Right ventricle myocardium inferior (tissue), 1 donor: Measurements from ENCODE around the gene ZSCAN29. TPM values are rescaled to one million over a fixed set of nuclear protein-coding genes. Genes with fewer than 3 reads are reported as not detected.
"Not testable (repeated sequence)": the region's sequence is repeated elsewhere in the genome, so short reads cannot be mapped to it uniquely, and the experiment has no call there.

Experiments used
- ATAC-seq: fragments of 200-7000 bp; cut with Tn5 transposase; one replicate; pipeline ENCODE4 v1.9.1; 2020; ENCODE audit warnings: mild to moderate bottlenecking, moderate library complexity
- DNase-seq: peaks from one replicate; pipeline ENCODE4 v3.0.0; 2021; ENCODE audit errors: missing footprints
- intact Hi-C: fragments of 100-400 bp; cut with DNase I; formaldehyde crosslinking; loops from one replicate; pipeline ENCODE4 v1.11.0; 2022
- long read RNA-seq: library from polyadenylated mRNA; unstranded; transcript quantifications from one replicate; pipeline ENCODE4 v2.0.0, GENCODE V29; 2021
- total RNA-seq: library from RNA; stranded (reverse); fragmentation: NEBNext Ultra II Directional; extraction: Animal tissue kit (Norgen Biotek cat#: 25700); gene quantifications from one replicate; pipeline ENCODE4 v1.2.1, GENCODE V29; 2021
- donor health status: DM: no; HTN: yes; CAD: no; lungs with severe emphysema.

Gene ZSCAN29
- total RNA-seq: 13.1 TPM
- long read RNA-seq, full-length matches to known transcripts: 1 of 2 reads
- long read RNA-seq, partial matches to known transcripts: 0 of 2 reads
- long read RNA-seq, other reads (novel, unspliced or antisense): 1 of 2 reads

- ATAC-seq (peak; percentile 97), DNase-seq (peak; percentile 87)
- intact Hi-C loops: loop anchor here (2.0 kb wide), 1 partner anchor 40 kb away; the partner anchor contains the start of gene LCMT2
These were observed at the start of gene ZSCAN29, which contains the start of gene TUBGCP4 for GRCh38 chr15:43370975-43371974. TSS of gene ZSCAN29 (minus strand) at chr15:43371043. CDS start at chr15:43369913, 1,130 bp downstream. TSS of gene TUBGCP4 (plus strand) at chr15:43371101. CDS start at chr15:43371355, 254 bp downstream.

GRCh38 chr15:43420435-43420834, 49.6 kb upstream of the ZSCAN29 start:
- DNase-seq (no peak), ATAC-seq (no peak)
- intact Hi-C loops: no loop called here

GRCh38 chr15:43414196-43414595, 43.4 kb upstream of the ZSCAN29 start:
- DNase-seq (no peak), ATAC-seq (no peak)
- intact Hi-C loops: no loop called here

- ATAC-seq: no peak
- intact Hi-C loops: no loop called here
These were observed 41.3 kb upstream of the ZSCAN29 start for GRCh38 chr15:43412096-43412495.

DNA sequence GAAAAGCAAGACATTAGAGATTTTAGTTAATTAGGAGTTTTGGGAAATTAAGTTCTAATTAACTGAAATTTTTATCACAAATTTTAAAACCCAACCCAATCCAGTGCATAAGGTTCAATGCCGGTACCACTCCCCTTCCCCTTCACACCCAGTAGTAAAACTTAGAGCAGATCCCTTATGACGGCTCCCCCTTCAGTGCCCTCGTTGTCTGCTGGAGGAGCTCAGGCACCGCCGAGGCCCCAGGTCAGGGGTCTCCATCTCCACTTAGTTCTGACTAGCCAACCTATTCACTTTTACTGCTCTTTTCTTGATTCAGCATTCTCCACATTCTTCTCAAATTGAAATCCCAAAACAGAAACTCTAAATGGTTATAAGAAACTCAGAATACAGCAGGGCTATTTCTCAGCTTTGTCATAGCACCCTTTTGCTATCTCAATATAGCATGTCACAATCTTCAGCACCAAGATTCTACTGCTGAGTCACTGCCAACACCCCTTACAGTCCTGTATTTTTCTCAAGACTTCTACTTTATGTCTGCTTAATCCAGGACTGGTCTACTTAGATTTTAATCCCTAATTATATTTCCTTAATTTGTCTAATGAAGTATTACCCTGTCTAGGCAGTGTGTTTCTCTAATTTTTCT, 39.9 kb upstream of the ZSCAN29 start:
- DNase-seq (no peak), ATAC-seq (no peak)
- intact Hi-C loops: no loop called here

More at GRCh38 chr15:43412096-43412495, 41.3 kb upstream of the ZSCAN29 start:
- no peak for DNase-seq

GRCh38 chr15:43408789-43409188, 37.9 kb upstream of the ZSCAN29 start:
- intact Hi-C loops: no loop called here
- ATAC-seq: no peak
- DNase-seq: no peak

- ATAC-seq (no peak), DNase-seq (no peak)
- intact Hi-C loops: no loop called here
These were observed 36.0 kb upstream of the ZSCAN29 start for GRCh38 chr15:43406808-43407207.

DNA sequence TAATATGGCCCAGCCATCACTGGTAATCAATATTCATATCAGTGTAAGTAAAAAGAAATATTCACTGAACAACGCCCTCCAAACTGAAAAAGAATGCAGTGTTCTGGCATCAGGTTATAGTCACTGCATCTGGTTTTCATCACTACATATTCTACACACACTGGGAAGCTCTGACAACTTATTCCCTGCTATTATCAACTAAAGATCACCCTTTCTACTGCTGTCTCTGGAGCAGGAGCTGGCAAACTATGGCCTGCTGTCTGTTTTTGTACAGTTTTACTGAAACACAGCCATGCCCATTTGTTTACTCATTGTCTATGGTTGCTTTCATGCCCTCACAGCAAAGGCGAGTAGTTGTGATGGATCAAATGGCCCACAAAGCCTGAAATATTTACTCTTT, 35.3 kb upstream of the ZSCAN29 start:
- DNase-seq (no peak), ATAC-seq (no peak)
- intact Hi-C loops: no loop called here

- intact Hi-C loops: no loop called here
- DNase-seq: no peak
- no peak for ATAC-seq
These were observed 33.3 kb upstream of the ZSCAN29 start for GRCh38 chr15:43404130-43404529.

DNA sequence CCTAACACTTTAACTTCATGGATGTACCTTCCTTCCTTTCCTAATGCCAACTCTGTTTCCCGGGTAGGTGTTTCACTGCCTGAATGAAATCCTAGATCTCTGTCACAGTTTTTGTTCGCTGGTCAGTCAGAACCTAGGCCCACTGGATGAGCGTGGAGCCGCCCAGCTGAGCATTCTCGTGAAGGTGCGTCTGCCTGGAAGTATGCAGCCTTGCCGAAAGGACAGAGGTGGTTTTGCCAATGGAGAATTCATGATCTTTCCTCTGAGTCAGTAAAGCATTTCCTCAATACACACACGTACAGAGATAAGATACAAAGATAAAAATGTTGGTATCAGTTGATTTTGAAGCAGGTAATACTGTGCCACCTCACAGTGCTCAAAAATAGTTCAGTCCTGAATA, 32.8 kb upstream of the ZSCAN29 start:
- no peak for DNase-seq
- no peak for ATAC-seq
- intact Hi-C loops: no loop called here

DNA sequence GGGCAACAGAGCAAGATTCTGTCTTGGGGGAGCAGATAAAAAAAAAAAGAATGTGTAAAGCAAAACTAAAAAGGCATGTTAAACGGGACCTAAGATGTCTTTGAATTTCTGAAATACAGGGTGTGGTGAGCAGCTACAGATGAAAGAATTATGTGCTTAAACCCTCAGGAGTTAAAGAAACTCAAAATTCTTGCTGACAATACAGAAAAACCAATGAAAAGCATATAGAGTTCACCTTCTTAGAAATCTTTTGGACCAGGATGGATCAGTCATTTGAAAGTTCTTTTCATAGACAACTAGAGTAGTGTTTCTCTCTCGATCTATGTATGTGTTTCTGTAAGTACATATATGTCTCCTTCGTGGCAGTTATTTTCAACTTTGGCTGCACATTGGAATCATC, 31.4 kb upstream of the ZSCAN29 start:
- intact Hi-C loops: no loop called here
- ATAC-seq (no peak), DNase-seq (no peak)

DNA sequence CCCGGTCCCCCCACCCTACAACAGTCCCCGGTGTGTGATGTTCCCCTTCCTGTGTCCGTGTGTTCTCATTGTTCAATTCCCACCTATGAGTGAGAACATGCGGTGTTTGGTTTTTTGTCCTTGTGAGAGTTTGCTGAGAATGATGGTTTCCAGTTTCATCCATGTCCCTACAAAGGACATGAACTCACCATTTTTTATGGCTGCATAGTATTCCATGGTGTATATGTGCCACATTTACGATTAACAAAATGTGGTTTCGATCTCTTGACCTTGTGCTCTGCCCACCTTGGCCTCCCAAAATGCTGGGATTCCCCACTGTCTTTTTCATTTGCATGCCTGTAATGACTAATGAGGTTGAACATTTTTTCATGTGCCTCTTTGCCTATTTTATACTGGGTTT, 22.7 kb upstream of the ZSCAN29 start:
- DNase-seq, intact Hi-C loops, ATAC-seq: not testable (repeated sequence)

DNA sequence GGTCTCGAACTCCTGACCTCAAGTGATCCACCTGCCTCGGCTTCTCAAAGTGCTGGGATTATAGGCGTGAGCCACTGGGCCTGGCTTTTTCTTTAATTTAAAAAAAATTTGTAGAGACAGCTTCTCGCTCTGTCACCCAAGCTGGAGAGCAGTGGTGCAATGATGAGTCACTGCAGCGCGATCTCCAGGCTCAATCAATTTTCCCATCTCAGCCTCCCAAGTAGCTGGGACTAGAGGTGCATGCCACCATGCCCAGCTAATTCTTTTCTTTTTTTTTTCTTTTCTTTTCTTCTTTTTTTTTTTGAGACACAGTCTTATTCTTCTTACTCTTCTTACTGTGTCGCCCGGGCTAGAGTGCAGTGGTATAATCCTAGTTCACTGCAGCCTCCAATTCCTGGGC, 19.9 kb upstream of the ZSCAN29 start:
- intact Hi-C loops: no loop called here
- ATAC-seq (no peak), DNase-seq (no peak)

DNA sequence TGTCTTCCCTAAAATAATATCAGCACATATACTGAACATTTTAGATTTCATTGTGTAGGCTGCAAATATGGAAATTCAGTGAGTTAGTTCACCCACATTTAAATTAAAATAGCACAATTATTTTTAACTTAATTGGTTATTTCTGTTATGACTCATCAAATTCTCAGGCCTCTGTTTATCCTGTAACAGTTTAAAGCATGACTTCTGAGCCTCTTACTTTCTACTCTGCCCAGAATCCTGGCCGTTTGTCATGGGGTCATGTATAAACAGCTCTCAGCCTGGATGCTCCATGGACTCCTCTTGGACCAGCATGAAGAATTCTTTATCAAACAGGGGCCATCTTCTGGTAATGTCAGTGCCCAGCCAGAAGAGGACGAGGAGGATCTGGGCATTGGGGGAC, 12.2 kb upstream of the ZSCAN29 start:
- DNase-seq (no peak), ATAC-seq (no peak)
- intact Hi-C loops: no loop called here

DNA sequence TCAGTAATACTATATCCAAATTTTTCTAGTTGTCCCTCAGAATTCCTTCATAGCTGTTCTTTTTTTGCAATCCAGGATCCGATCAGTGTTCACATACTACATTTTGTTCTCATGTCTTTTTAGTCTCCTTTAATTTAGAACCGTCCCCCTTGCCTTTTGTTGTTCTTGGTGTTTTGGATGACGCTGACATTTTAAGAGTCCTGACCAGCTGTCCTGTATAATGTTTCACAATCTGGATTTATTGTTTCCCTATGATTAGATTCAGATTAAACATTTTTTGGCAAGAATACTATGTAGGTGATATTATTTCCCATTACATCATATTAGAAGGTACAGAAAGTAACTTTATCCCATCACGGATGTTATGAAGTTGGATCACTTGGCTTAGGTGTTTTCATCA, 11.5 kb upstream of the ZSCAN29 start:
- intact Hi-C loops: no loop called here
- no peak for DNase-seq
- ATAC-seq: no peak

DNA sequence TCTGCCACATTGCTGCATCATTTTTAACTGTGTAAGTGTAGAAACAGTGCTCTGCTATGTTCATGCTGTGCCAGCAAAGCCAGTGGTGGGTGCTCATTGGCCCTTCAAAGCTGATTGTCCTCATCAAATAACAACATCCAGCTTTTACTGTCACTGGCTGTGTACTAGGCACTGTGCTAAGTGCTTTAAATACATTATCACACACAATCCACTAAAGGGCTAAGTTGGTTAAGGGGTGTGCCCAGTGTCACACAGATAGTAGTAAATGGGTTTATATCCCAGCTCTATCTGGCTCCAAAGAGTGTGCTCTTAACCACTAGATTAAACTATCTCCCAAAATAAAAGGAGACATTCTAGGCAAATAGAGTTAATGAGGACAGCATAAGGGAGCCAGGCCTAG, 7.8 kb upstream of the ZSCAN29 start:
- DNase-seq: no peak
- ATAC-seq: no peak
- intact Hi-C loops: no loop called here

GRCh38 chr15:43376017-43376705, 5.3 kb upstream of the ZSCAN29 start:
- intact Hi-C loops: no loop called here
- ATAC-seq: no peak
- DNase-seq: no peak

- peak; percentile 68 for DNase-seq
- ATAC-seq: peak; percentile 71
- intact Hi-C loops: loop anchor here (2.0 kb wide), 1 partner anchor 40 kb away; the partner anchor contains the start of gene LCMT2
These were observed 401 bp downstream of the ZSCAN29 start for GRCh38 chr15:43370310-43370974.
